ENCODE data around the gene FBXL3.

Gene FBXL3, protein sequence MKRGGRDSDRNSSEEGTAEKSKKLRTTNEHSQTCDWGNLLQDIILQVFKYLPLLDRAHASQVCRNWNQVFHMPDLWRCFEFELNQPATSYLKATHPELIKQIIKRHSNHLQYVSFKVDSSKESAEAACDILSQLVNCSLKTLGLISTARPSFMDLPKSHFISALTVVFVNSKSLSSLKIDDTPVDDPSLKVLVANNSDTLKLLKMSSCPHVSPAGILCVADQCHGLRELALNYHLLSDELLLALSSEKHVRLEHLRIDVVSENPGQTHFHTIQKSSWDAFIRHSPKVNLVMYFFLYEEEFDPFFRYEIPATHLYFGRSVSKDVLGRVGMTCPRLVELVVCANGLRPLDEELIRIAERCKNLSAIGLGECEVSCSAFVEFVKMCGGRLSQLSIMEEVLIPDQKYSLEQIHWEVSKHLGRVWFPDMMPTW

DNA sequence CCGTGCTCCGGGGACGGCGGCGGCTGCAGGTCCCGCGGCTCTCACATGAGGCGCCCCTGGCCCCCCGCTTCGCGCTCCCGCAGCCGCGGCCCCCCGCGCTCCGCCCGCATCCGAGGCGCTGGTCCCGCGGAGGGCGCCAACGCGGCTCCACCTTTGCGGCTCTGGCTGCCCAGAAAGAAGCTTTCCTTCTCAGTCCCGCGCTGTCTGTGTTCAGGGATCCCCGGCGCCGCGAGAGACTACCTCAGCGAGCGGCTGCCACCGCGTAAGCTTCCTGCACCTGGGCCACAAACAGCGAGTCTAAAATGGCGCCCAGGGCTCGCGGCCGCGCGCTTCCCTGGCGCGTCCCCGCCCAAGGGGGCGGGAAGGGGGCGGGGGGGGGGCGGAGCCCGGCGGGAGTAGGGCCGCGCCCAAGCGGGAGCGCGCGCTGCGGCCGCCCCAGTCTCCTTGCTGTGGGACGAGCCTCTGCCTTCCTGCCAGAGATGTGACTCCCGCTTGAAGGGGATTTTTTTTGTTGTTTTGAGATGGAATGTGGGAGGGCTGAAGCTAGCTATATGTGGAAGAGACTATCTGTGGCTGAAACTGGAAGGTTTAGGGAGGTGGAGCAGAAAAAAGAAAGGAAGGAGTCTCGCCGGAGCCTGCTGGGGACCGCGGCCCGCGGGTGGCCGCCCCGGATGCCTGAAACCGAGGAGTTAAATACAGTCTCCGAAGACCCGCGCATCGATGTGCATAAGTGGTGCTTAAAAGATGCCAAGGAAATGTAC is at the start of gene FBXL3:
Gene FBXL3, minus strand, starts transcription at position 299 of the 761 bp plus-strand sequence. CDS start 5,299 bp downstream, outside the sequence.
- peak; percentile 94 for DNase-seq (ENCODE audit: low spot score)

DNA sequence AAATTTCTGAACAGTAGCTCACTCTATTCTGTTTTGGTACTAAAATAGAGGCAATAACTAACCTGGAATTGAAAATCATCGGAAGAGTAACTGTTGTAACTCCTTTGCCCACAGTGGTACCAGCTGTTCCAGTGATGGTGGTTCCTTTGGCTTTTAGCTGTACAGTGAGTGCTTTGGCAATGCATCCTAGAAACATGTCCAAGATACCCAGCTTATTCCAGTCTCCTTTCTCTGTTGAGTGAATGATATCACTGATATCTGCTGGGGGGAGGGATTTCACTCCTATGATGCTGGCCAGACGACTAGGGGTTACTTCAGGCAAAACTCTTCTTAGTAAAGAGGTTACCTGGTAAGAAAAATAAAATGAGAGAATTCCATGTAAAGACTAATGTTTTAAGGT is 40.6 kb upstream of the FBXL3 start:
- no peak for DNase-seq (ENCODE audit: low spot score)

DNA sequence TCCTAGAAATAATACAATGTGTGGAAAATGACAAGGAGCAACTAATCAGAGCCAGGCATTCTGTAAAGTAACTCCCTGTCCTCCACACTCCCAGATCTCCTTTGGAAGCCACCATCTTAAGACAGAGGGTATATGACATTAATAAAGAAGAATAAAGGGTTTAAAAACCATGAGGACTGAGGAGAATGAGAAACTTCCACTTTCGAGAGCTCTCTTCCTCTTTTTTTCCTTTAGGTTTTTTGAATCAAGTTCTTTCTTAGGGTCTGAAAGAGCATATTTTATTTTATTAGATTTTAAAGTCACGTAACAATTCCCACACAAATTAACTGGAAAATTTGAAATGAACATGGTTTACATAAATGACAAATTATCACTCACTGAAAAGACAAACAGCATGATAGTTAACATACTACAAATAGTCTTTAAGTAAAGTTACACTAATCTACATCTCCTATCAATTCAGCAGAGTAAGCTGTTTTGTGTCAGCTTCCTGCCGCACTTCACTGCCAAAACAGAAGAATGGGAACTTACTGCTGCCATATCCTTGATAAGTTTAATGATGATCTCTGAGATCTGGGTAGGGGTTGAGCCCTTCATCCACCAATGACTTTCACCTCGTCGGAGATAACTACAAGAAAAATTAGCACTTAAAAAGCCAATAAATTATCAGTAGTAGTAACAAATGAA is 38.6 kb upstream of the FBXL3 start:
- DNase-seq (ENCODE audit: low spot score), result no peak

DNA sequence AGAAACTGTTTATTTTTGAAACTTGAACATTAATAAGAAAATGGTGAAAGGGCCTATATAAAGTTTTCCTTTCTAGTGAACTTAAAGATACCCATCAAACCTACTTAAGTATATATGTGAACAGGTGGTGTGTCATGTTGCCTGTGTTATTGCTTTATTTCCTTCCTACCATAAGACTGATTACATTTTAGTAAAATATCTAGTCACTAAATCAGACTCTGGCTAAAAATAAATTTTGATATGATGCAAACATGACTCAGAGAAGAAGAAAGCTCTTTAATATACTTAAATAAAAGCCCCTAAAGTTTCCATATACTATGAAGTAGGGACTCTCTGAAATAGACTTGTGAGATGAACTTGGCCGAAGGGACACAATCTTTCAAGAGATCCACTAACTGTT is 35.1 kb upstream of the FBXL3 start:
- no peak for DNase-seq (ENCODE audit: low spot score)

DNA sequence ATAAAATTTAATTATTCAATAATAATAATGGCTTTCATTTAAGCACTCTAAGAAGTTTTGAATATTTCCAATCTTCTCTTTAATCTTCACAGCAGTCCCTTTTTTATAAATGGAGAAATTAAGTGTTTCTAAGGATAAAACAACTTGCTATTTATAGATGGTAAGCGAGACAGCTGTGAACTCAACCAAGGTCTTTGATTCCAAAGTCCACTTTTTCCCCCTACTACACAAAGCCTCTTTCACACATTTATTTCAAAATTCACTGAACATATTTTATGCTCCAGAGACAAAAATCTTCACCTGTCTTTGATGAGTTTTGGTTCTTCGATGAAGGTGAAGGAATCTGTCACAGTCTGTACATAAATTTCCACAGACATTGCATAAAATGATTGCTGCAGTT is 34.4 kb upstream of the FBXL3 start:
- DNase-seq (ENCODE audit: low spot score), result no peak

DNA sequence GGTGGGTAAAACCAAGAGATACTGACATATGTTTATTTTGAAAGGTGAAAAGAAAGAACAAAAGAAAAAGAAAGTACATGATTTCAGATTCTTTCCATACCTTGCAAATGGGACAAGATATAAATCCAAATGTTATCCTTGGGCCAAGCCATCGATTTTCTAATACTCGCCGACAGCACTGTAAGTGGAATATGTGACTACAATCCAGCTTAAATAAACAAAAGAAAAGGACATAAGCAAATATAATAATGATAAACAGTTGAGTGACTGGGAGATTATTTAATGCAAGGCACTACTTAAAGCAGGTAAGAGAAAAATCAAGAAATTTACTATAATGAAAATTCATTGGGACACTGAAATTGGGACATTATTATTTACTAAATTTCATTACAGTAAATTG is 29.9 kb upstream of the FBXL3 start:
- no peak for DNase-seq (ENCODE audit: low spot score)

DNA sequence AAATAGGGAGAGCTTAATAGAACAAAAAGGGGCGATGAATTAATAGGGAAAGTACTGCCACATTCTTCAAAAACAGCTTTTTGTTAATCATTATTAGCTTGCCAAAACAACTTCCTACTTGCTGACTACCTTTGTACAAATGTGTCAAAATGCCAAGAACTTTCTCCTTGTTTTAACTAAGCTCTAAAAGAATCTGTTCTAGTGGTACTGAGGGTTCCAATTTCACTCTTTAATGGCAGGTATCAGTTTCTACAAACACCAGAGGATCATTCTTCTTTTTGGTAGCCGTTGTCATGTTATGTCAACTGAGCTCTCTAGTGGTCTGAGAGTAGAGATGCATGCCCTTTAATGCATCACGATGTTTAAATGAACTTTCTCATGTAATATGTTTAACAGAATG is 29.4 kb upstream of the FBXL3 start:
- DNase-seq (ENCODE audit: low spot score), result peak; percentile 21

DNA sequence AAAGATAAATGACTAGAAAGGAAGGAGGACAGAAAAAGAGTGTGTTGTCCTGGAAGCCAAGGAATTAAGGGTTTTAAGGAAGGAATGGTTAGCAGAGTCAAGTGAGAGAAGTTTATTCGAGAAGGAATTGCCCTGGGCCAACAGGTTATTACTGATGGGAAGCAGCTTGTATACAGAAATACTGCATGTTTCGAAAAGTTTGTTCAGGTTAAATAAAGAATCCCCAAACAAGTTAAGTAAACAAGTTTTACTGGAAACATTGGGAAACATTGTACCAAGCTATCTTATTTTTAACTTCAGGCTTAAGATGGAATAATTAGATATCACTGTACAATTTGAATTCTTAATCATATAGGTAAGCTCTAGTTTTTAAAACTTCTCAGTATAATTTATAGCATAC is 28.2 kb upstream of the FBXL3 start:
- no peak for DNase-seq (ENCODE audit: low spot score)

DNA sequence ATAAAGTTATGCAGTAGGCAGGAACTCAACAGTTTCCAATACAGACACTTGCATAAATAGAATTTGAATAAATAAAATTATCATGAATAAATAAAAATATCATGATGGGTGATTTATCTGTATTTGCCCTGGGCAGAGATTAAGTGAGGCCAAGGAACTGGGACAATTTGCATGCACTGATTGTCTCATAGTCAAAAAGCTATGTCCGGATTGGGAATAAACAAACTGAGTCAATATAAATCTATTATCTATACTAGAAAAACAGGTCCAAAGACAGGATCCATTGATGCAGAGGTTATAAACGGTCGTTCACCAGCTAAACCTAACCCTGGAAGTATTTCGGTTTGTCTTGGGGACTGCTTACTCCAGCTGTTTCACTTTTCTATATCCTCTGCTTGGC is 26.2 kb upstream of the FBXL3 start:
- DNase-seq (ENCODE audit: low spot score), result no peak

DNA sequence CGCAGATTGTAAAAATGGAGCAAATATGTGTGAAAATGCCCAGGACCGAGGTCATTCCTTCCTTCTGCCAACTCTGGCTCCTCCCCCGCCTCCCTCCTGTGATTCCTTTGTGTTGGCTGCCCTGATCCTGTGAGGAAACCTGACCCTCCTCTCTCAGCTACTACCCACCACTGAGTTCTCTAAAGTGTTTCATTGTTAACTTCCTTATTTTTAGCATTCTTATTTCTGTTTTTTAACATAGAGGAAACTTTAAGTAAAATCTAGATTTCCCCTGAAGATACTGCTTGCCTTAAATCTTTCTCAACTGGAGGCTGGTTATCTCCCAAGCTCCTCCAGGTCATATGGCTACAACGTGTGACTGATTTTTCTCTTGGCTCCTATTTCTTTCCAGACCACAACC is 21.7 kb upstream of the FBXL3 start:
- no peak for DNase-seq (ENCODE audit: low spot score)

DNA sequence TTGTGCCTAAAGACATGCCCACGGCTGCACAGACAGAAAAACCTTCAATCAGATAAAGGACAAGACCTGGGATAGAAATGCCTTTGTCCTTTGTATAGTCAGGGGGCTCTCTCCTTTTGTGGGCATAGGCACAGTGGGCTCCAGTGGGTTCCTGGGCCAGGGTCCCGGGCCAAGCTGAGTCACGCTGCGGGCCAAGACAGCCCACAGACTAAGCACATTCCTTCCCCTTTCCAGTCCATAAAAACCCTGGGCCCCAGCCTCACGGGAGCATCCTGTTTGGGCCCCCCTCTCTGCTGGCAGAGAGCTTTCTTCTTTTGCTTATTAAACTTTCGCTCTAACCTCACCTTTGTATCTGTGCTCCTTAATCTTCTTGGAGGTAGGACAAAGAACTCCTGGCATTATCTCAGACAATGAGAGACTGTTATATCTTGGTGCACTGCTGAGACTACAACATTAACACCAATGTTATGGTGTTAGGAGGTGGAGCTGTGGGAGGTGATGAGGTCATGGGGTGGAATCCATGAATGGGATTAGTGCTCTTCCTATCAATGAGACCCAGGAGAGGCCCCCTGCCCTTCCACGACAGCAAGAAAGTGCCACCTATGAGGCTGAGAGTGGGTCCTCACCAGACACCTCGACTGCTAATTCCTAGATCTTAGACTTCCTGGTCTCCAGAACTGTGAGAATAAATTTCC is 20.8 kb upstream of the FBXL3 start:
- DNase-seq (ENCODE audit: low spot score), result no peak

DNA sequence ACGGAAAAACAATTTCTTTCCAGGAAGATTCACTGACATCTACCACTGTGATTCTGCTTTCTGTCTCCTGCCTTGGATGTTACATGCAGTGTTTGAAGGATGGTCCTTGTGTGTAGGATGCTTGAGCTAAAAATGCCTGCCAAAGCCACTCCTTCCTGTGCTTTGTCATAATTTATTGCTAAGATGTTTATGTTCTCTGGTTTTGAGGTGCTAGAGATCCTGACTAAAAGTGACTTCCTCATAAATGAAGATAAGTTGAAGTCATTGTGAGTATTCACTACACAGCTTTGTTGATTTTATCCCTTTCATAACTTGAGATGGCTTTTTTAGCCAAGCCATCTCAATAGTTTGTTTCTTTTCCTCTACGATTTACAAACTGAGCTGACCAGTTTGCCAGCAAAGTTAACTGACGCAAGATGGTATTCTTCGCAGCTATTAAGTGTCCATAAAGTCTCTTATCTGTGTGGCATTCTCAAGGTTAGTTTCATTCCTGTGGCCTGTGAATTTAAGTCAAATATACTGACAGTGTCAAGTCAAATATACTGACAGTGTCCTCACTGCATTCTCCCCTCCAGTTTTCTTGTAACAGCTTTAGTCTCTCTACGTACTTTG is 15.7 kb upstream of the FBXL3 start:
- no peak for DNase-seq (ENCODE audit: low spot score)

DNA sequence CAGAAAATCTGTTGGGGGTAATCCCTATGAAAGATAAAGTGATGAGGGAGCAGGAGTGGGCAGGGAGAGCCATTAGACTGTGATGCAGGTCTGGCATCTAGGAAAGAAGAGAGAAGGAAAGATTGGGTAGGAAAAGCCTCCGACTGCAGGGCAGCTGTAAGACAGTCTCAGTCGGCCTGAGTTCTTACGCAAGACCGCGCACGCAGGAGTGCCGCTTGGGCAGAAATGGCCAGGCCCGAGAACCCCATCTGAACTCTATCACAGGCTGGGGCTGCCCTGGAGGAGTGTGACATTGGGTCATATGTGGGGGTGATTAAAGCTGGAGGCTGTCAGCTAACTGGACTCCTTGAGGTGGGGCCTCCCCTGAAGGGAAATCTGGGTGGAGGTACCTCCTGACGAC is 13.9 kb upstream of the FBXL3 start:
- DNase-seq (ENCODE audit: low spot score), result no peak

DNA sequence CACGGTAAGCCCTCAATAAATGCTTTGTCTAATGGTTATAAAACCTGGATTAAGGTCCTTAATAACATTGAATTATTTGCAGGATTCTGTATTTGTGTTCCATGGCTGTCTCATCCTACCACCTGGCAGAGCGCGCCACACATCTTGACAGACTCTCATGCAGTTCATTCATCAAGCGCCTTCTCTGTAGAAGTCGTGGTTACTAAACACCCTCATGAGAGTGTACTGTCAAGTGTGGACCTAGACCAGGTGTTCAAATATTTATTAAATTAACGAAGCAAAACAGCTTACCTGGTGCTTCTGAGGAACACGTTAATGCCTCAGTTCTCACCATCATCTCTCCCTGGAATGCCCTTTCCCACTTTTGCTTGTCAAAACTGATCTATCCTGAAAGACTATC is 13.1 kb upstream of the FBXL3 start:
- no peak for DNase-seq (ENCODE audit: low spot score)

DNA sequence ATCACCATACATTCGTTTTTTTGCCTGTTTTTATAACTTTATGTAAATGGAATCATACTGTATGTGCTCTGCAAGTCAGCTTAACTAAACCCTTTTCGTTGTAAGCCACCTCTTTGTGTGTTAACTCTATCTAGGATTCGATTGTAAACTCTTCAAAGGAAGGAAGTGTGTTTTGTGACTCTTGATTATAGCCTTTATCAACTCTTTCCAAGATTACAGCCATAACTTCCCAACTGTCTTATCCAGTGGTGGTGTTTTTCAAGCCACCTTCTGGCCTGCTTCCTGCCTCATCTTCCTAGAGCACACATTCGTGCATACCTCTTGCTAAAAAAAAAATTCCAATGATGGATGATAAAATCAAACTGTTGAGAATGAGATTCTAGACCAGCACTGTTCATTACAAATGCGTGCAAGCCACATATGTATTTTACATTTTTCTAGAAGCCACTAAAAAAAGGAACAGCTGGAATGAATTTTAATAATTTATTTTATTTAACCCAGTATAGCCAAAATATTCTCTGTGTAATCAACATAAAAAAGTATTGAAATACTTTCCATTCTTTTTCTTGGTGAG is 12.0 kb upstream of the FBXL3 start:
- no peak for DNase-seq (ENCODE audit: low spot score)

DNA sequence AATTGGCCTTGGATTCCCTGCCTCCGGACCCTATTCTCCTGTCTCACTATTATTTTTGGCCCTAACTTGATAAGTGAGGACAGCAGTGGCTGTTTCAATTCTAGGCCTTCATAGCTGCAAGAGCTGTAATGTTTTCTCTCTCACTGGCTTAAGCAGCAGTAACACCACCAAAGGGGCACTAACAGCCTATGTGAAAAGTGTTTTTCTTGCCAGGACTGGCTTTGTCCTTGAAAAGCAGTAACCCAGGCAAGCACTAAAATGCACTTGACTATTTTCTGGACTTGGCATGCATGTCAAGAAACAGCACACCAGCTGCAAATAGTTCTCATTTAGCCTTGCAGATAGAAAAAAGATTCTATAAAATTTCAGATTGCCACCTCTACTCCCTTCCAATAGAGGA is 9.3 kb upstream of the FBXL3 start:
- no peak for DNase-seq (ENCODE audit: low spot score)

DNA sequence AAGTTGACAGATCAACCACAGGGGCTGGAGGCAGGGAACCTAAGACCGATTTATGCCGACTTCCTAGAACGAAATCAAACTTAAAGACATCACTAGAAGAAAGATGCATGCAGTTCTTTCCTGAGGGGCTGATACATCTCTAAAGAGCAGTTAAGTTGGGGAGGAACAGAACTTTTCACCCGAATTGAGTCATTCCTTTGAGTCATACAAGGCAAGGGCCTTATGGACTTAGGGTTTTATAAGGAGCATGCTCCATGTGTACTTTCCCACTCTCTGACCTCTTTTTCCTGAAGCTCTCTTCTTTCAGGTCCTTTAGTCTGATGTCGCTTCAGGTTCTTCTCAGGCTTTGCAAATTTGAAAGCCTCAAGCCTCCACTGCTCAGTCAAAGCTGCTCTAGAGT is 7.9 kb upstream of the FBXL3 start:
- peak; percentile 31 for DNase-seq (ENCODE audit: low spot score)

DNA sequence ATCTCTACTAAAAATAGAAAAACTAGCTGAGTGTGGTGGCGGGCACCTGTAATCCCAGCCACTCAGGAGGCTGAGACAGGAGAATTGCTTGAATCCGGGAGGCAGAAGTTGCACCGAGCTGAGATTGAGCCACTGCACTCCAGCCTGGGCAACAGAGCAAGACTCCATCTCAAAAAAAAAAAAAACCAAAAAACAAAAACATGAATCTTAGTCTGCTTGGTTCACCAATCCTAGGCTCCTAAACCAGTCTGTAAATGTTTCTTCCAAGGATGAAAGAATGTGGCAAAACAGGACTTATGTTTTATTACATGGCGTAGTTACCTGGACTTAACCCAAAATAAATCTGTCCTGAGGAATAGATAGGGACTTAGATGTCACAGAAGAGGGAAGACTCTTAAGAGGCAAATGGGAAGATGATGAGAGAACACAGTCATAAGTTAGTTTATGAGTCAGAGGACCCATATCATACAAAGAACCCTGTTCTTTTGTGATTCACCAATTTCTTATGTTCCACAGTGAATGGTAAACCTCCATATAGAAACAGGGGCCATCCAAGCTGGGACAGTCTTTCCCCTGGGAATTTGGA is 6.9 kb upstream of the FBXL3 start:
- DNase-seq (ENCODE audit: low spot score), result no peak

DNA sequence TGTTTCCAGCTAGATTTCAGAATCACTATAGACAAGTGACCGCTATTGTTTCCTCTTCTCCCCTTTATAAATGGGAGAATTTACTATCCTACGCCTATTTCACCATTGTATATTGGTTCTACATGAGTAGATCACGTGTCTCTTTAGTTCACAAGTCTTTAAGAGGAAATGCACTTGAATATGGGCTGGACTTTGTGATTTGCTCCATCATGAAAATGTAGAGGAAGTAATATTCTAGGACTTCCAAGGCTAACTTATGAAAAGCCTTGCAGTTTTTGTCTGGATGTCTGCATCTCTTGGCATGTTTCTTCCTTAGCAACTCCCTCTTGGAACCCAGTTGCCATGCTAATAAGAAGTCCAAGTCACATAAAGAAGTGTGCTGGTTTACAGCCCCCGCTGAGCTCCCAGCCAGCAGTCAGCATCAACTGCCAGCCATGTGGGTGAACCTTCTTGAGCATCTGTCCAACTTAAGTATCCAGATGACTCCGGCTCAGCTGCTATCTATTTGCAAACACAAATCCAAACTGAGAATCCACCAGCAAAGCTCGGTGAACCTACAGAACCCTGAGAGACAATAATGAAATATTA is 4.8 kb upstream of the FBXL3 start:
- DNase-seq (ENCODE audit: low spot score), result no peak

DNA sequence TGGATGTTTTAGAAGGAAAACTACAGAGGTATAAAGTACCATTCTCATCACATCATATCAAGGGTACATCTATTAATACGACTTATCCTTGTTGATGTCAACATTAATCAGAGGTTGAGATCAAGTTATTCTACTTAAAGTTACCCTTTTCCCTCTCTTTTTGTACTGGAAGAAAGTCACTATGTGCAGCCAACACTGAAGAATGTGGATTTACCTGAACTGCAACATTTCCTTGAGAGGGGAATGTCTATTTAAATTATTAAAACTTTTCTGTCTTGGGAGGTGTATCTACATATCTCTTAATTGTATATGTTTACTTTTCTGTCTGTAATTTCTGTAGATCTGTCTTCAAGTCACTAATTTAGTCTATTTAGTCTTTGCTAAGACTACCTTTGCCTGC is 2.5 kb upstream of the FBXL3 start:
- DNase-seq (ENCODE audit: low spot score), result no peak

DNA sequence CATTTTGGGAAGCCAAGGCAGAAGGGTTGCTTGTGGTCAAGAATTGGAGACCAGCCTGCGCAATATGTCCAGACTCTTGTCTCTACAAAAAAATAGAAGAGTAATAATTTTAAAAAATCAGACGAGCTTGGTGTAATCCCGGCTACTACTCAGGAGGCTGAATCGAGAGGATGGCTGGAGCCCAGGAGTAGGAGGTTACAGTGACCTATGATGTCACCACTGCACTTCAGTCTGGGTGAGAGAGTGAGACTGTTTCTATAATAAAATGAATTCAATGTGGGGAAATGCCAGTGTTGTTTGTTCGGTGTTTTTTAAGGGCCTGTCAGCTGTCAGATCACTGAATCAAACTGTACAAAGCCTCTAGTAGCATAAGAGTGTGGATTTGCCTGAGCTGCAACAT is 1.2 kb upstream of the FBXL3 start:
- DNase-seq (ENCODE audit: low spot score), result peak; percentile 32
